Measurements from ENCODE around the gene ZNF705A.
"Not testable (repeated sequence)": the region's sequence is repeated elsewhere in the genome, so short reads cannot be mapped to it uniquely, and the experiment has no call there.

Gene ZNF705A

GRCh38 chr12:8156845-8157244, at the start of gene ZNF705A:
Gene ZNF705A, plus strand, starts transcription at chr12:8157015. Its CDS starts 15,611 bp downstream, at chr12:8172626.
- H3K4me2 ChIP-seq = peak within 1 kb of the TSS in 7 of 11 experiments; percentile 19 to 80 (median 56); a peak in 13 of 22 replicates
- peak within 1 kb of the TSS in 5 of 11 experiments; percentile 2 to 71 (median 57); a peak in 8 of 22 replicates for H3K9ac ChIP-seq
- no peaks in the 10 kb centered on the region for H3K36me3 ChIP-seq

GRCh38 chr12:8108808-8109398, 47.9 kb upstream of the ZNF705A start:
- no peak for TF ChIP-seq Cebpa-rat (IDR thresholded peaks at IDR 0.05)
- peaks cover 11 to 23% (median 19%) of the 10 kb centered on the region in 11 experiments; a peak in 21 of 22 replicates for H3K9me3 ChIP-seq (replicated peaks in 1 of 11)
- no peak overlapping the region; a peak in 1 of 22 replicates for H3K27ac ChIP-seq
- 0 out of 22 replicates have a peak overlapping the region, but pooled peaks of 1 of the 11 experiments have one; percentile 21 for H3K4me2 ChIP-seq
- peaks cover 0 to 4% (median 0%) of the 10 kb centered on the region in 10 experiments; a peak in 1 of 20 replicates for H3K4me1 ChIP-seq
- H3K27me3 ChIP-seq = no peaks in the 10 kb centered on the region
- peak overlapping the region in 4 of 11 experiments; percentile 32 to 54 (median 48); a peak in 6 of 22 replicates for H3K9ac ChIP-seq
- H3K36me3 ChIP-seq = peaks cover 14 to 34% (median 20%) of the 10 kb centered on the region in 11 experiments; a peak in 21 of 22 replicates
- no peaks in the 10 kb centered on the region for H4K20me1 ChIP-seq
- no peak overlapping the region for H3K4me3 ChIP-seq

More at GRCh38 chr12:8156845-8157244, at the start of gene ZNF705A:
- TF ChIP-seq Cebpa-rat (IDR thresholded peaks at IDR 0.05) = no peak
- Histone ChIP-seq H4K20me1 (no peaks in the 10 kb centered on the region), H3K27ac (peak within 1 kb of the TSS in 8 of 11 experiments; percentile 9 to 85 (median 66); a peak in 14 of 22 replicates), H3K27me3 (no peaks in the 10 kb centered on the region), H3K4me1 (peaks cover 12 to 51% (median 29%) of the 10 kb centered on the region in 10 experiments; a peak in 18 of 20 replicates), H3K4me3 (no peak within 1 kb of the TSS; a peak in 1 of 20 replicates), H3K9me3 (replicated peaks in 1 of 11) (no peaks in the 10 kb centered on the region; a peak in 1 of 22 replicates)

- H3K4me2 ChIP-seq; H4K20me1 ChIP-seq; H3K4me3 ChIP-seq; H3K9me3 ChIP-seq (replicated peaks in 1 of 11); H3K4me1 ChIP-seq; H3K27me3 ChIP-seq; H3K9ac ChIP-seq; H3K27ac ChIP-seq: not testable (repeated sequence)
- H3K36me3 ChIP-seq = peaks cover 0 to 31% (median 0%) of the 10 kb centered on the region in 11 experiments; a peak in 3 of 22 replicates
Observed at GRCh38 chr12:8113117-8113516, 43.7 kb upstream of the ZNF705A start.

- Histone ChIP-seq H3K4me3 (no peak overlapping the region), H3K27me3 (no peaks in the 10 kb centered on the region), H3K9ac (no peak overlapping the region), H3K36me3 (peaks cover 0 to 31% (median 0%) of the 10 kb centered on the region in 11 experiments; a peak in 3 of 22 replicates), H4K20me1 (peaks cover 0 to 11% (median 0%) of the 10 kb centered on the region in 11 experiments; a peak in 2 of 22 replicates), H3K4me2 (no peak overlapping the region), H3K27ac (no peak overlapping the region), H3K4me1 (peaks cover 26 to 32% (median 30%) of the 10 kb centered on the region in 10 experiments), H3K9me3 (replicated peaks in 1 of 11) (no peaks in the 10 kb centered on the region)
- TF ChIP-seq Cebpa-rat (IDR thresholded peaks at IDR 0.05) = no peak
Observed at GRCh38 chr12:8120072-8120713, 36.6 kb upstream of the ZNF705A start.

GRCh38 chr12:8123124-8123912, 33.5 kb upstream of the ZNF705A start, which contains the start of gene CLEC4A:
Gene CLEC4A, plus strand, starts transcription at chr12:8123617. Its CDS starts 262 bp downstream, at chr12:8123879.
- Histone ChIP-seq H3K4me3 (peak within 1 kb of the TSS in 4 of 10 experiments; percentile 32 to 48 (median 46); a peak in 7 of 20 replicates), H3K27me3 (no peaks in the 10 kb centered on the region), H3K27ac (peak within 1 kb of the TSS in 10 of 11 experiments; percentile 7 to 82 (median 49); a peak in 14 of 22 replicates), H3K9me3 (replicated peaks in 1 of 11) (no peaks in the 10 kb centered on the region), H3K9ac (peak within 1 kb of the TSS in 6 of 11 experiments; percentile 19 to 78 (median 56); a peak in 12 of 22 replicates), H3K4me2 (peak within 1 kb of the TSS; percentile 63 to 96 (median 78)), H3K4me1 (peaks cover 26 to 38% (median 31%) of the 10 kb centered on the region in 10 experiments), H4K20me1 (peaks cover 0 to 11% (median 0%) of the 10 kb centered on the region in 11 experiments; a peak in 2 of 22 replicates), H3K36me3 (peaks cover 0 to 9% (median 0%) of the 10 kb centered on the region in 11 experiments; a peak in 5 of 22 replicates)
- peak in 1 of 11 experiments; percentile 29; a peak in 1 of 22 replicates for TF ChIP-seq Cebpa-rat (IDR thresholded peaks at IDR 0.05)

GRCh38 chr12:8127138-8127537, 29.7 kb upstream of the ZNF705A start:
- no peaks in the 10 kb centered on the region for H3K27me3 ChIP-seq
- peaks cover 0 to 11% (median 0%) of the 10 kb centered on the region in 11 experiments; a peak in 2 of 22 replicates for H4K20me1 ChIP-seq
- H3K9ac ChIP-seq = no peak overlapping the region
- H3K4me2 ChIP-seq = no peak overlapping the region
- no peak overlapping the region for H3K4me3 ChIP-seq
- no peaks in the 10 kb centered on the region for H3K9me3 ChIP-seq (replicated peaks in 1 of 11)
- H3K4me1 ChIP-seq = peaks cover 21 to 33% (median 24%) of the 10 kb centered on the region in 10 experiments
- H3K36me3 ChIP-seq = peaks cover 0 to 29% (median 0%) of the 10 kb centered on the region in 11 experiments; a peak in 6 of 22 replicates
- no peak for TF ChIP-seq Cebpa-rat (IDR thresholded peaks at IDR 0.05)
- H3K27ac ChIP-seq = no peak overlapping the region

GRCh38 chr12:8133636-8134397, 23.0 kb upstream of the ZNF705A start:
- not testable (repeated sequence) for H3K27me3 ChIP-seq; H3K4me1 ChIP-seq; H3K4me2 ChIP-seq; H3K9ac ChIP-seq; H3K9me3 ChIP-seq (replicated peaks in 1 of 11); H3K4me3 ChIP-seq; H4K20me1 ChIP-seq; H3K27ac ChIP-seq
- H3K36me3 ChIP-seq = peaks cover 0 to 58% (median 7%) of the 10 kb centered on the region in 11 experiments; a peak in 8 of 22 replicates

GRCh38 chr12:8134398-8134930, 22.4 kb upstream of the ZNF705A start:
- not testable (repeated sequence) for H3K27me3 ChIP-seq; H3K9ac ChIP-seq; H3K4me3 ChIP-seq; H3K9me3 ChIP-seq (replicated peaks in 1 of 11); H3K27ac ChIP-seq; H4K20me1 ChIP-seq; H3K4me2 ChIP-seq; H3K4me1 ChIP-seq
- peaks cover 0 to 58% (median 7%) of the 10 kb centered on the region in 11 experiments; a peak in 8 of 22 replicates for H3K36me3 ChIP-seq

- peaks cover 18 to 21% (median 20%) of the 10 kb centered on the region in 11 experiments for H3K9me3 ChIP-seq (replicated peaks in 1 of 11)
- H3K27ac ChIP-seq, H3K4me3 ChIP-seq, H3K27me3 ChIP-seq, H3K4me2 ChIP-seq, H3K9ac ChIP-seq, H4K20me1 ChIP-seq, H3K4me1 ChIP-seq: not testable (repeated sequence)
- peaks cover 0 to 42% (median 11%) of the 10 kb centered on the region in 11 experiments; a peak in 9 of 22 replicates for H3K36me3 ChIP-seq
Observed at GRCh38 chr12:8141647-8142046, 15.2 kb upstream of the ZNF705A start.

All from BLaER1 treated with 17β-estradiol and CSF1 and Interleukin-3, amounts not matched to agents 10 nM and 100 nM (cell line).